Measurements from ENCODE around the gene CLIP2.

- no peak for TF ChIP-seq MAX (IDR thresholded peaks at IDR 0.05; ENCODE audit: low read depth, low read length)
- TF ChIP-seq CTCF (IDR thresholded peaks at IDR 0.05; ENCODE audit: low read depth, low read length), result no peak
These were observed 3.1 kb upstream of the CLIP2 start for GRCh38 chr7:74286131-74286530.

All from NB4 (cell line).